Measurements from ENCODE around the gene CLASP1.

CLASP1 gene

GRCh38 chr2:121358291-121358690 lies 291.0 kb downstream of the CLASP1 start:
- no peaks in the 10 kb centered on the region for H3K79me2 ChIP-seq (ENCODE audit: low read length)
- TF ChIP-seq, protein P1, sequence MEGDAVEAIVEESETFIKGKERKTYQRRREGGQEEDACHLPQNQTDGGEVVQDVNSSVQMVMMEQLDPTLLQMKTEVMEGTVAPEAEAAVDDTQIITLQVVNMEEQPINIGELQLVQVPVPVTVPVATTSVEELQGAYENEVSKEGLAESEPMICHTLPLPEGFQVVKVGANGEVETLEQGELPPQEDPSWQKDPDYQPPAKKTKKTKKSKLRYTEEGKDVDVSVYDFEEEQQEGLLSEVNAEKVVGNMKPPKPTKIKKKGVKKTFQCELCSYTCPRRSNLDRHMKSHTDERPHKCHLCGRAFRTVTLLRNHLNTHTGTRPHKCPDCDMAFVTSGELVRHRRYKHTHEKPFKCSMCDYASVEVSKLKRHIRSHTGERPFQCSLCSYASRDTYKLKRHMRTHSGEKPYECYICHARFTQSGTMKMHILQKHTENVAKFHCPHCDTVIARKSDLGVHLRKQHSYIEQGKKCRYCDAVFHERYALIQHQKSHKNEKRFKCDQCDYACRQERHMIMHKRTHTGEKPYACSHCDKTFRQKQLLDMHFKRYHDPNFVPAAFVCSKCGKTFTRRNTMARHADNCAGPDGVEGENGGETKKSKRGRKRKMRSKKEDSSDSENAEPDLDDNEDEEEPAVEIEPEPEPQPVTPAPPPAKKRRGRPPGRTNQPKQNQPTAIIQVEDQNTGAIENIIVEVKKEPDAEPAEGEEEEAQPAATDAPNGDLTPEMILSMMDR (IDR thresholded peaks at IDR 0.05; ENCODE audit: low read depth, low read length), result no peak
- TF ChIP-seq EZH2phosphoT487 (IDR thresholded peaks at IDR 0.05; ENCODE audit: low read depth), result no peak
- H3K27me3 ChIP-seq (ENCODE audit: low read depth, low read length), result no peaks in the 10 kb centered on the region
- no peaks in the 10 kb centered on the region for H3K4me1 ChIP-seq (ENCODE audit: low read length)
- H3K9me3 ChIP-seq (ENCODE audit: insufficient read depth, low read length), result no peaks in the 10 kb centered on the region
- no peaks in the 10 kb centered on the region for H4K20me1 ChIP-seq (ENCODE audit: insufficient read depth, low read length)
- peaks cover 31% of the 10 kb centered on the region for H3K36me3 ChIP-seq (replicated peaks; ENCODE audit: low read depth, low read length)
- no peak overlapping the region for H3K27ac ChIP-seq (ENCODE audit: low read length)
- no peak overlapping the region for H3K9ac ChIP-seq (ENCODE audit: low read length)
- no peak overlapping the region for H2AFZ ChIP-seq (ENCODE audit: low read depth, low read length)
- no peak overlapping the region for H3K4me3 ChIP-seq (ENCODE audit: low read length)
- H3K4me2 ChIP-seq (ENCODE audit: low read length), result no peak overlapping the region

- no peak overlapping the region for H3K4me3 ChIP-seq (ENCODE audit: low read length)
- no peak overlapping the region for H3K27ac ChIP-seq (ENCODE audit: low read length)
- peaks cover 19% of the 10 kb centered on the region for H3K36me3 ChIP-seq (replicated peaks; ENCODE audit: low read depth, low read length)
- H3K9me3 ChIP-seq (ENCODE audit: insufficient read depth, low read length), result no peaks in the 10 kb centered on the region
- no peaks in the 10 kb centered on the region for H3K4me1 ChIP-seq (ENCODE audit: low read length)
- no peaks in the 10 kb centered on the region for H4K20me1 ChIP-seq (ENCODE audit: insufficient read depth, low read length)
- H2AFZ ChIP-seq (ENCODE audit: low read depth, low read length), result no peak overlapping the region
- H3K4me2 ChIP-seq (ENCODE audit: low read length), result no peak overlapping the region
- H3K9ac ChIP-seq (ENCODE audit: low read length), result no peak overlapping the region
- no peaks in the 10 kb centered on the region for H3K27me3 ChIP-seq (ENCODE audit: low read depth, low read length)
- H3K79me2 ChIP-seq (ENCODE audit: low read length), result no peaks in the 10 kb centered on the region
- TF ChIP-seq, protein P1 (IDR thresholded peaks at IDR 0.05; ENCODE audit: low read depth, low read length), result peak; percentile 74
- TF ChIP-seq EZH2phosphoT487 (IDR thresholded peaks at IDR 0.05; ENCODE audit: low read depth), result no peak
Observed at GRCh38 chr2:121356058-121356640, 293.1 kb downstream of the CLASP1 start.

DNA sequence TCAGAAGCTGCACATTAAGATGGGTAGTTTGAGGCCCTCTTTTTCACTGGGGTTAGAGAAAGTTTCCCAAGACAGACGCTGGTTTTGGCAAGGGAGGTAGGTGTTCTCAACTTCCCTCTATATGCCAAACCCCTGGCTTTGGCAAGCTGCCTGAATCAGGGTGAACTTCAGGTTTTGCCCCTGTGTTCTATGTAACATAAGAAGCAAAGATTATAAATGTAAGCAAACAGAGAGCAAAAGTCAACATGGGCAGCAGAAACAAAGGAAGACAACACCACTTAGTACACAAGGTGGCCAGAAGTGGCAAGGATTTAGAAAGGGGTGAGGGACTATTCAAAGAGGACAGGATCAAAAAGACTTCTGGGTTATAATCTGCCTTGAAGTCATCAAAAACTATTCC lies 293.8 kb downstream of the CLASP1 start:
- H3K36me3 ChIP-seq (replicated peaks; ENCODE audit: low read depth, low read length), result peaks cover 19% of the 10 kb centered on the region
- no peak overlapping the region for H3K27ac ChIP-seq (ENCODE audit: low read length)
- no peak overlapping the region for H3K4me2 ChIP-seq (ENCODE audit: low read length)
- no peaks in the 10 kb centered on the region for H4K20me1 ChIP-seq (ENCODE audit: insufficient read depth, low read length)
- no peak for TF ChIP-seq EZH2phosphoT487 (IDR thresholded peaks at IDR 0.05; ENCODE audit: low read depth)
- TF ChIP-seq, protein P1 (IDR thresholded peaks at IDR 0.05; ENCODE audit: low read depth, low read length), result no peak
- no peaks in the 10 kb centered on the region for H3K9me3 ChIP-seq (ENCODE audit: insufficient read depth, low read length)
- H3K27me3 ChIP-seq (ENCODE audit: low read depth, low read length), result no peaks in the 10 kb centered on the region
- H2AFZ ChIP-seq (ENCODE audit: low read depth, low read length), result no peak overlapping the region
- no peaks in the 10 kb centered on the region for H3K4me1 ChIP-seq (ENCODE audit: low read length)
- no peak overlapping the region for H3K9ac ChIP-seq (ENCODE audit: low read length)
- no peak overlapping the region for H3K4me3 ChIP-seq (ENCODE audit: low read length)
- H3K79me2 ChIP-seq (ENCODE audit: low read length), result no peaks in the 10 kb centered on the region

- Histone ChIP-seq H3K4me2 (ENCODE audit: low read length) (no peak overlapping the region), H2AFZ (ENCODE audit: low read depth, low read length) (no peak overlapping the region), H4K20me1 (ENCODE audit: insufficient read depth, low read length) (no peaks in the 10 kb centered on the region), H3K27me3 (ENCODE audit: low read depth, low read length) (no peaks in the 10 kb centered on the region), H3K9me3 (ENCODE audit: insufficient read depth, low read length) (no peaks in the 10 kb centered on the region), H3K9ac (ENCODE audit: low read length) (no peak overlapping the region), H3K79me2 (ENCODE audit: low read length) (no peaks in the 10 kb centered on the region), H3K4me1 (ENCODE audit: low read length) (no peaks in the 10 kb centered on the region), H3K4me3 (ENCODE audit: low read length) (no peak overlapping the region), H3K27ac (ENCODE audit: low read length) (no peak overlapping the region), H3K36me3 (replicated peaks; ENCODE audit: low read depth, low read length) (peaks cover 17% of the 10 kb centered on the region)
- TF ChIP-seq, protein P1 (IDR thresholded peaks at IDR 0.05; ENCODE audit: low read depth, low read length), result no peak
- no peak for TF ChIP-seq EZH2phosphoT487 (IDR thresholded peaks at IDR 0.05; ENCODE audit: low read depth)
Observed at GRCh38 chr2:121351521-121352318, 297.5 kb downstream of the CLASP1 start.
